Measurements from ENCODE around the gene MAML3.

GRCh38 chr4:139672732-139673131, 481.3 kb downstream of the MAML3 start:
- TF ChIP-seq REST (IDR thresholded peaks at IDR 0.05; ENCODE audit: insufficient read depth in 1 of 2, low read depth in 2 of 2, low read length in 2 of 2), result no peak
- TF ChIP-seq POLR2AphosphoS5 (IDR thresholded peaks at IDR 0.05; ENCODE audit: low read depth, low read length), result no peak
- TF ChIP-seq TAF1 (IDR thresholded peaks at IDR 0.05; ENCODE audit: borderline replicate concordance, insufficient read depth, low read length), result no peak
